Right lobe of liver (tissue), 6 donors: ENCODE results near the gene UFC1. TPM values are rescaled to one million over a fixed set of nuclear protein-coding genes. Genes with fewer than 3 reads are reported as not detected.
A peak's percentile ranks its signal among the peaks of the same experiment; 100 is the strongest.

Source experiments
- ATAC-seq, 4 donors: fragments of 200-7000 bp; cut with Tn5 transposase; one replicate each; pipeline ENCODE4 v1.9.1; 2020; ENCODE audit warnings: mild to moderate bottlenecking in 4 of 4, moderate library complexity in 4 of 4
- DNase-seq, 3 donors: peaks; one replicate each; pipeline ENCODE4 v3.0.0-alpha.2; 2020
- H3K27ac ChIP-seq, 3 donors: fragments of 200-600 bp; one replicate each; pipeline ENCODE4 v1.8.0; 2022
- H3K27me3 ChIP-seq, 2 donors: fragments of 200-600 bp; one replicate each; pipeline ENCODE4 v1.8.0; 2022
- H3K36me3 ChIP-seq, 4 donors: fragments of 200-600 bp; sonication (generic) in 1 of 4; one replicate each; pipeline versions ENCODE4 v1.5.1 to v1.8.0; 2017 to 2022; ENCODE audit warnings: control low read depth in 1 of 4
- H3K4me1 ChIP-seq, 4 donors: fragments of 200-600 bp; sonication (generic) in 1 of 4; one replicate each; pipeline versions ENCODE4 v1.5.1 to v1.8.0; 2017 to 2022; ENCODE audit warnings: control low read depth in 1 of 4
- H3K4me3 ChIP-seq, 3 donors: fragments of 200-600 bp; one replicate each; pipeline ENCODE4 v1.8.0; 2022
- H3K9me3 ChIP-seq, 4 donors: fragments of 200-600 bp; sonication (generic) in 1 of 4; one replicate each; pipeline versions ENCODE4 v1.5.1 to v1.8.0; 2017 to 2022; ENCODE audit warnings: control low read depth in 1 of 4
- POLR2A ChIP-seq: fragments of 450-650 bp; IDR thresholded peaks from one replicate; pipeline ENCODE4 v1.6.1; 2017; ENCODE audit warnings: antibody characterized with exemption, mild to moderate bottlenecking
- WGBS: methylation state at CpG from one replicate; pipeline ENCODE4 v1.1.6; 2018; ENCODE audit warnings: low coverage, low lambda C conversion rate; ENCODE audit not compliant: insufficient coverage; ENCODE audit errors: missing lambda C conversion rate; 5-methylcytosine and 5-hydroxymethylcytosine counted together
- intact Hi-C, 2 donors: fragments of 100-400 bp; cut with DNase I; formaldehyde crosslinking; loops; one replicate each; pipeline versions ENCODE4 v1.11.2 to v1.14.1; 2022
- total RNA-seq, 6 experiments: library from RNA; depleted of rRNA in 2 of 6; stranded (reverse); fragments of >200 nt in 2 of 6; fragmentation: NEBNext Ultra II Directional in 3 of 6; extraction: Animal tissue kit (Norgen Biotek cat#: 25700) in 3 of 6; gene quantifications; one replicate each; pipeline versions ENCODE4 v1.1.0 to v1.2.4, GENCODE V29; 2016 to 2023
- TF ChIP-seq, protein P1 (sequence below), 4 donors: fragments of 200-600 bp in 3 of 4; fragments of 450-650 bp in 1 of 4; IDR thresholded peaks; one replicate each; pipeline versions ENCODE4 v1.5.1 to v1.8.0; 2016 to 2022; ENCODE audit warnings: antibody characterized with exemption in 4 of 4, mild to moderate bottlenecking in 2 of 4
- donor health status: DM: no; HTN: yes; CAD: no.
- donor health status: DM: no; HTN: no; CAD: no.
- donor health status: DM: no; HTN: no; CAD: no.
- donor health status: DM: no; HTN: yes; CAD: no.
- donor health status: DM: no; HTN: yes; CAD: no.

UFC1 gene
- total RNA-seq, 6 experiments from 2014 or later, result 24.6 to 37.7 (median 35.3) TPM

DNA sequence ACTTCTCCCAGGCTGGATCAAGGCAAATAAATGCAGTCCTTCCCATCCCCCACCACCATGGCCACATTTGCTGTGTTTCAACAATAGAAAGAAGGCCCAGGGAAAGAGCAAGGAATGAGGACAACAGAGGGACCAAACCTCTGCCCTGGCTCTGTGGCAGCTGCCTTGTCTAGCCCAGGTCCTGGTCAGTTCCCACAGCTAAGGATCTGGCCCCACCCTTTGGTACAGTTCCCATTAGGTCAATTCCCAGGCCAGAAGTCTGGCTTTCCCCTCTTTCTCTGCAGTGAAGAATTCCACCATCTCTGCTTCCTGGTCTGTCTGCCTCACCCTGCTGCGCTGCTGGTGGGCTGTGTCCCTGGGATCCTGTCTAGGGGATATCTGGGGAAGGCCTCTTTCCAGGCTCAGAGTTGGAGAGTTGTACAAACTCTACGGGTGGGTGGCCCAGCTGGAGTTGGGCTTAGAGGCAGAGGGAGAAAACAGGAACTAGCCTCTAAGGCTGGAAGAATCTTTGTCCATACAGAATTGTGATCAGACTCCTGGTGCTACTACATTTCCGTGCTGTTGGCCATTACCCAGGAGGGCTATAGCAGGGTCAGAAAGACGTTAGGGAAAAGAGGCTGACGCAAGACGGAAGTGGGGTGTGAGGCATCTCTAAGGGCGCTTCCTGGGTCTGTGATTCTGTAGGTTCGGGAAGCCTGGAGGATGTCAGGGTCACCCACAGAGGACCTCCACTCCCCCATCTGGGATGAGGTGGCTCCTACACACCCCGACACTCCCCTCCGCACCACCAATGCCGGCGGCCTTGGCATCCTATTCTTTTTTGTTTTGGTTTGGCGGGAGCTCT, 47.4 kb downstream of the UFC1 start:
- peak overlapping the region; percentile 92 to 96 (median 95) for H3K27ac ChIP-seq
- no peaks in the 10 kb centered on the region for H3K27me3 ChIP-seq
- H3K36me3 ChIP-seq, result peaks cover 0 to 21% (median 6%) of the 10 kb centered on the region in 4 donors
- H3K4me1 ChIP-seq, result peaks cover 0 to 24% (median 8%) of the 10 kb centered on the region in 4 donors
- intact Hi-C loops, result no loop called here
- 42% methylated on average over 8 of the region's 13 CpGs for WGBS
- peak overlapping the region in 2 of 3 donors; percentile 79 to 80 for H3K4me3 ChIP-seq
- TF ChIP-seq POLR2A, result peak; percentile 33
- TF ChIP-seq, protein P1, sequence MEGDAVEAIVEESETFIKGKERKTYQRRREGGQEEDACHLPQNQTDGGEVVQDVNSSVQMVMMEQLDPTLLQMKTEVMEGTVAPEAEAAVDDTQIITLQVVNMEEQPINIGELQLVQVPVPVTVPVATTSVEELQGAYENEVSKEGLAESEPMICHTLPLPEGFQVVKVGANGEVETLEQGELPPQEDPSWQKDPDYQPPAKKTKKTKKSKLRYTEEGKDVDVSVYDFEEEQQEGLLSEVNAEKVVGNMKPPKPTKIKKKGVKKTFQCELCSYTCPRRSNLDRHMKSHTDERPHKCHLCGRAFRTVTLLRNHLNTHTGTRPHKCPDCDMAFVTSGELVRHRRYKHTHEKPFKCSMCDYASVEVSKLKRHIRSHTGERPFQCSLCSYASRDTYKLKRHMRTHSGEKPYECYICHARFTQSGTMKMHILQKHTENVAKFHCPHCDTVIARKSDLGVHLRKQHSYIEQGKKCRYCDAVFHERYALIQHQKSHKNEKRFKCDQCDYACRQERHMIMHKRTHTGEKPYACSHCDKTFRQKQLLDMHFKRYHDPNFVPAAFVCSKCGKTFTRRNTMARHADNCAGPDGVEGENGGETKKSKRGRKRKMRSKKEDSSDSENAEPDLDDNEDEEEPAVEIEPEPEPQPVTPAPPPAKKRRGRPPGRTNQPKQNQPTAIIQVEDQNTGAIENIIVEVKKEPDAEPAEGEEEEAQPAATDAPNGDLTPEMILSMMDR (IDR thresholded peaks at IDR 0.05), result no peak
- H3K9me3 ChIP-seq, result no peaks in the 10 kb centered on the region
- peak; percentile 8 to 44 (median 24) for ATAC-seq
- DNase-seq, result peak in 2 of 3 donors; percentile 48 to 64

DNA sequence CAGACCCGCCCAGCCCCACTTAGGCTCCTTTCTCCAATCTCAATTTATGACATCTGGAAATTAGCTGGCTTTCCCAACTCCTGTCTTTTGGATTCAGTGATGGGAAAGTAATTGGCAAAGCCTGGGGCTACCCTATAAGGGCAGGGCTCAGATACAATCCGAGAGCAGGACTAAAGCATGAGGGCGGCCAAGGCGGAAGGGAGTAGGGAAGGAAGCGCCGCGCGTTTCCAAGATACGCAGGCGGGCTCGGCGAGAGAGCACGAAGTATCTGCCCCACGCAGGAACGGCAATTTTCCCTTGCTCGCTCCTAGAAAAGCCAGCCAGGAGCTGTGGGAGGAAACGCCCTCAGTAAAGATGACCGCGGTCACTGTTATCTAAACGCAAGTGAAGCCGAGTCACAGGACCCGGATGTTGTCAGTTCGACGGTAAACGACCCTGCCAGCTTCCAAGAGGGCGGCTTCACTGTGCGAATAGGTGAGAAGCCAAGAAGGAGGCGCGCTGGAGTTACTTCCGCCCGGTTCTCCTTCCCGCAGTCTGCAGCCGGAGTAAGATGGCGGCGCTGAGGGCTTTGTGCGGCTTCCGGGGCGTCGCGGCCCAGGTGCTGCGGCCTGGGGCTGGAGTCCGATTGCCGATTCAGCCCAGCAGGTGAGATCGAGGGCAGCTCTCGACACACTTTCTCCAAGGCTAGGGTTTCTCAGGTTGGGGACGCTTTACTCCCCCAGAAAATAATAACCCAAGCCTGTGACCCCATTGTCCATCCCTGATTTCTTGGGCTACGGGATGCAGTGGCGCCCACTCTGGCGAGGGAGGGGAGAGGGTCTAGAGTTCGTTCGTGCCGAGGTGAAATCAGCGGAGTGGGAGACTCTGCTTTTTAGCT, 48.3 kb downstream of the UFC1 start, which contains the start of gene NDUFS2:
Gene NDUFS2, plus strand, starts transcription at position 532 of the 877 bp plus-strand sequence. Its CDS starts 19 bp downstream, at position 551.
- intact Hi-C loops, result no loop called here
- Histone ChIP-seq H3K4me1 (peaks cover 0 to 24% (median 8%) of the 10 kb centered on the region in 4 donors), H3K36me3 (peaks cover 0 to 30% (median 11%) of the 10 kb centered on the region in 4 donors), H3K27ac (peak within 1 kb of the TSS; percentile 92 to 96 (median 95)), H3K9me3 (no peaks in the 10 kb centered on the region), H3K27me3 (no peaks in the 10 kb centered on the region), H3K4me3 (peak within 1 kb of the TSS; percentile 79 to 94 (median 80))
- TF ChIP-seq POLR2A, result peak; percentile 89
- TF ChIP-seq, protein P1 (IDR thresholded peaks at IDR 0.05), result no peak
- 3% methylated on average over 23 of the region's 53 CpGs for WGBS
- ATAC-seq (peak; percentile 87 to 95 (median 92)), DNase-seq (peak; percentile 97 to 99 (median 98))

DNA sequence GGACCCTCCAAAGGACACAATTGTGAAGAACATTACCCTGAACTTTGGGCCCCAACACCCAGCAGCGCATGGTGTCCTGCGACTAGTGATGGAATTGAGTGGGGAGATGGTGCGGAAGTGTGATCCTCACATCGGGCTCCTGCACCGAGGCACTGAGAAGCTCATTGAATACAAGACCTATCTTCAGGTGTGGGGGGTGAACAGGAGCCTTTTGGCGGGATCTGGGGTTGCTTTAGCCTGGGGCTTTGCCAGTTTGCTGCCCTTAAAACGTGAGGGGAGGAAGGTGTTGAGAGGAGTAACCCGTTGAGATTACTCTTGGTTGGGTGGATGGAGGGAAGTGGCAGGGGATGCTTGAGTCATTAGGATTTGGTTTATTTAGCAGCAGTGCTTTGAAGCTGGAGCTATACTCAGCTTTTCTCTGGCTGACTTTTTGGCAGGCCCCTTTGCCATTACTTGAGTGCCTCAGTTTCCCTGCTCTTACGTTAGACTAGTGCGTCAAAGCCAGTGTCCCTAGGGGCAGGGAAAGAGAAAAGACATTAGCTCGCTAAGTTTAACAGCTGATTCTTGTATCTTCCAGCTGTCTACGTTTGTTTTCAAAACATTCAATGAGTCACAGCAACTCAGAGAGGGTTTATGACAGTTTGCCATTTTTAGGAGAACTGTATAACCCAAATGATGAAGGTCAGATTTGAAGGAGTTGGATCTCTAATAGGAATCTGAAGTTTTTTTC, 52.8 kb downstream of the UFC1 start:
- ATAC-seq, result no peak
- Histone ChIP-seq H3K4me1 (peaks cover 0 to 22% (median 4%) of the 10 kb centered on the region in 4 donors), H3K9me3 (no peaks in the 10 kb centered on the region), H3K36me3 (peaks cover 0 to 69% (median 25%) of the 10 kb centered on the region in 4 donors), H3K27me3 (no peaks in the 10 kb centered on the region), H3K27ac (peak overlapping the region; percentile 12 to 58 (median 32)), H3K4me3 (no peak overlapping the region)
- TF ChIP-seq POLR2A, result no peak
- TF ChIP-seq, protein P1 (IDR thresholded peaks at IDR 0.05), result no peak
- 82% methylated on average over 12 of the region's 12 CpGs for WGBS
- no peak for DNase-seq
- intact Hi-C loops, result no loop called here

DNA sequence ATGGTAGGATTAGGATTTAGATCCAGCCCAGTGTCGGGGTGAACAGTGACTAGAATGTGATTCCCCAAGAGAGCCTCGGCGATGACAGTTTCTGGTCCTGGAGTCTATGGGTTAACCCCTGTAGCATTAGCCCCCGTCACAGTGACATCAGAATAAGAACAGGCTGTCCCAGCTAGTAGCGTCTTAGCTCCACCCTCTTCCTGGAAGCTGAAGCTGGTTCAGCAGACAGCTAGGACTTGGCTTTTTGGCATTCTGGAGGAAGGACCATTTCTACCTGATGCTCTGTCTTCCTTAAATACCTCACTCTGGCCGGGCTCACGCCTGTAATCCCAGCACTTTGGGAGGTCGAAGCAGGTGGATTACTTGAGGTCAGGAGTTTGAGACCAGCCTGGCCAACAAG, 53.4 kb downstream of the UFC1 start:
- H3K4me3 ChIP-seq, result no peak overlapping the region
- H3K27me3 ChIP-seq, result no peaks in the 10 kb centered on the region
- H3K36me3 ChIP-seq, result peaks cover 0 to 75% (median 29%) of the 10 kb centered on the region in 4 donors
- ATAC-seq (peak; percentile 29 to 71 (median 41)), DNase-seq (no peak)
- H3K27ac ChIP-seq, result peak overlapping the region; percentile 12 to 58 (median 32)
- intact Hi-C loops, result no loop called here
- H3K9me3 ChIP-seq, result no peaks in the 10 kb centered on the region
- peaks cover 0 to 21% (median 3%) of the 10 kb centered on the region in 4 donors for H3K4me1 ChIP-seq
- WGBS, result 72% methylated on average over 3 of the region's 8 CpGs
- TF ChIP-seq POLR2A, result peak; percentile 43
- TF ChIP-seq, protein P1 (IDR thresholded peaks at IDR 0.05), result no peak
